ENCODE measurements around the gene CCDC86.
A peak's percentile ranks its signal among the peaks of the same experiment; 100 is the strongest.

- TF ChIP-seq CTCF (IDR thresholded peaks at IDR 0.05; ENCODE audit: insufficient read depth, low read length) (no peak), POLR2AphosphoS5 (IDR thresholded peaks at IDR 0.05; ENCODE audit: low read depth) (peak; percentile 35; the same call in 1 of the 2 replicates), GABPA (IDR thresholded peaks at IDR 0.05; ENCODE audit: low read depth) (no peak)
- TF ChIP-seq, protein P1, sequence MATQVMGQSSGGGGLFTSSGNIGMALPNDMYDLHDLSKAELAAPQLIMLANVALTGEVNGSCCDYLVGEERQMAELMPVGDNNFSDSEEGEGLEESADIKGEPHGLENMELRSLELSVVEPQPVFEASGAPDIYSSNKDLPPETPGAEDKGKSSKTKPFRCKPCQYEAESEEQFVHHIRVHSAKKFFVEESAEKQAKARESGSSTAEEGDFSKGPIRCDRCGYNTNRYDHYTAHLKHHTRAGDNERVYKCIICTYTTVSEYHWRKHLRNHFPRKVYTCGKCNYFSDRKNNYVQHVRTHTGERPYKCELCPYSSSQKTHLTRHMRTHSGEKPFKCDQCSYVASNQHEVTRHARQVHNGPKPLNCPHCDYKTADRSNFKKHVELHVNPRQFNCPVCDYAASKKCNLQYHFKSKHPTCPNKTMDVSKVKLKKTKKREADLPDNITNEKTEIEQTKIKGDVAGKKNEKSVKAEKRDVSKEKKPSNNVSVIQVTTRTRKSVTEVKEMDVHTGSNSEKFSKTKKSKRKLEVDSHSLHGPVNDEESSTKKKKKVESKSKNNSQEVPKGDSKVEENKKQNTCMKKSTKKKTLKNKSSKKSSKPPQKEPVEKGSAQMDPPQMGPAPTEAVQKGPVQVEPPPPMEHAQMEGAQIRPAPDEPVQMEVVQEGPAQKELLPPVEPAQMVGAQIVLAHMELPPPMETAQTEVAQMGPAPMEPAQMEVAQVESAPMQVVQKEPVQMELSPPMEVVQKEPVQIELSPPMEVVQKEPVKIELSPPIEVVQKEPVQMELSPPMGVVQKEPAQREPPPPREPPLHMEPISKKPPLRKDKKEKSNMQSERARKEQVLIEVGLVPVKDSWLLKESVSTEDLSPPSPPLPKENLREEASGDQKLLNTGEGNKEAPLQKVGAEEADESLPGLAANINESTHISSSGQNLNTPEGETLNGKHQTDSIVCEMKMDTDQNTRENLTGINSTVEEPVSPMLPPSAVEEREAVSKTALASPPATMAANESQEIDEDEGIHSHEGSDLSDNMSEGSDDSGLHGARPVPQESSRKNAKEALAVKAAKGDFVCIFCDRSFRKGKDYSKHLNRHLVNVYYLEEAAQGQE (IDR thresholded peaks at IDR 0.05; ENCODE audit: insufficient replicate concordance, low read depth) = no peak
Measured at GRCh38 chr11:60848714-60849151, 6.8 kb downstream of the CCDC86 start.

Measured in HL-60 (cell line).